ENCODE data around the gene S100A13. TPM values are rescaled to one million over a fixed set of nuclear protein-coding genes. Genes with fewer than 3 reads are reported as not detected.

The S100A13 gene
- total and polyA plus RNA-seq, 10 of the 15 experiments (the other 5 are each of a cell fraction or from before 2014, with no cell fraction given) = 5.7 to 30.9 (median 9.1) TPM

- CTCF ChIA-PET = interaction anchor here (0.7 to 1.8 kb wide), 4 partner anchors 11 to 61 kb away, joined by 3 to 5 read pairs (median 3); no protein-coding TSS in a partner anchor
Observed at GRCh38 chr1:153578936-153579335, 48.4 kb downstream of the S100A13 start.

GRCh38 chr1:153578490-153578889 lies 48.8 kb downstream of the S100A13 start:
- TF ChIP-seq POLR2AphosphoS5 (IDR thresholded peaks at IDR 0.05; ENCODE audit: low read length) (no peak), HDGF (IDR thresholded peaks at IDR 0.05) (no peak)
- intact Hi-C loops (cut with micrococcal nuclease; ENCODE audit: unreplicated experiment) (no loop called here), in situ Hi-C loops (cut with MboI) (no loop called here)
- Histone ChIP-seq H4K20me1 (ENCODE audit: control insufficient read depth, insufficient read depth) (no peaks in the 10 kb centered on the region), H3K27ac (ENCODE audit: control insufficient read depth, insufficient read depth) (no peak overlapping the region), H3K4me2 (ENCODE audit: control insufficient read depth, insufficient read depth) (no peak overlapping the region), H3K79me2 (ENCODE audit: control insufficient read depth, insufficient read depth, low read length) (no peaks in the 10 kb centered on the region), H3K36me3 (ENCODE audit: control insufficient read depth in 2 of 2, insufficient read depth in 2 of 2, low read length in 1 of 2) (no peaks in the 10 kb centered on the region), H3K4me1 (ENCODE audit: control insufficient read depth, insufficient read depth, low read length) (no peaks in the 10 kb centered on the region), H3K9me3 (replicated peaks; ENCODE audit: control insufficient read depth, insufficient read depth, low read length) (no peaks in the 10 kb centered on the region), H2AFZ (ENCODE audit: control insufficient read depth, low read depth, low read length) (no peak overlapping the region), H3K4me3 (no peak overlapping the region), H3K27me3 (replicated peaks in 1 of 2; ENCODE audit: control insufficient read depth in 2 of 2, insufficient read depth in 2 of 2, low read length in 1 of 2) (no peaks in the 10 kb centered on the region), H3K9ac (ENCODE audit: control insufficient read depth, insufficient read depth, low read length) (no peak overlapping the region)
- no TSS peak for BruUV-seq (replicated peaks)
- FAIRE-seq (no peak), ATAC-seq (no peak), DNase-seq (ENCODE audit: low read depth, low spot score) (no peak)
- SMC1A ChIA-PET (ENCODE audit: uncharacterized antibody, unreplicated experiment) = interaction anchor here (1.3 to 2.6 kb wide), 3 partner anchors 15 to 47 kb away, joined by 3 to 11 read pairs (median 8); no protein-coding TSS in a partner anchor
- RAD21 ChIA-PET (ENCODE audit: unreplicated experiment) = no interaction called here
- POLR2A ChIA-PET = no interaction called here
- CTCF ChIA-PET = interaction anchor here (0.7 to 1.8 kb wide), 5 partner anchors 10 to 61 kb away, joined by 3 to 8 read pairs (median 3); partner anchors contain the start of genes S100A1 and S100A13

More at GRCh38 chr1:153578936-153579335, 48.4 kb downstream of the S100A13 start:
- Histone ChIP-seq H3K27ac (ENCODE audit: control insufficient read depth, insufficient read depth) (no peak overlapping the region), H4K20me1 (ENCODE audit: control insufficient read depth, insufficient read depth) (no peaks in the 10 kb centered on the region), H3K4me3 (no peak overlapping the region), H3K4me2 (ENCODE audit: control insufficient read depth, insufficient read depth) (no peak overlapping the region), H3K27me3 (replicated peaks in 1 of 2; ENCODE audit: control insufficient read depth in 2 of 2, insufficient read depth in 2 of 2, low read length in 1 of 2) (no peaks in the 10 kb centered on the region), H3K9me3 (replicated peaks; ENCODE audit: control insufficient read depth, insufficient read depth, low read length) (no peaks in the 10 kb centered on the region), H3K79me2 (ENCODE audit: control insufficient read depth, insufficient read depth, low read length) (no peaks in the 10 kb centered on the region), H2AFZ (ENCODE audit: control insufficient read depth, low read depth, low read length) (no peak overlapping the region), H3K4me1 (ENCODE audit: control insufficient read depth, insufficient read depth, low read length) (no peaks in the 10 kb centered on the region), H3K9ac (ENCODE audit: control insufficient read depth, insufficient read depth, low read length) (no peak overlapping the region), H3K36me3 (ENCODE audit: control insufficient read depth in 2 of 2, insufficient read depth in 2 of 2, low read length in 1 of 2) (no peaks in the 10 kb centered on the region)
- WGBS (ENCODE audit: insufficient coverage, insufficient replicate concordance, low lambda C conversion rate, missing lambda C conversion rate) = 47% methylated on average over 3 of the region's 3 CpGs
- no peak for DNase-seq (ENCODE audit: low read depth, low spot score)
- ATAC-seq = no peak
- TF ChIP-seq IKZF2 (IDR thresholded peaks at IDR 0.05) (no peak), NFYA (IDR thresholded peaks at IDR 0.05; ENCODE audit: borderline replicate concordance, low read depth, low read length) (no peak), IRF3 (IDR thresholded peaks at IDR 0.05) (no peak), SREBF1 (IDR thresholded peaks at IDR 0.05; ENCODE audit: low read length) (no peak), NR2C1 (IDR thresholded peaks at IDR 0.05) (no peak), MEF2A (IDR thresholded peaks at IDR 0.05; ENCODE audit: insufficient read depth, low read depth, low read length) (no peak), NR2F1 (conservative IDR thresholded peaks at IDR 0.05) (no peak), HDGF (IDR thresholded peaks at IDR 0.05) (no peak)
- ChIA-PET SMC1A (ENCODE audit: uncharacterized antibody, unreplicated experiment) (interaction anchor here (1.3 kb wide), 1 partner anchor 47 kb away, joined by 3 read pairs; no protein-coding TSS in a partner anchor), POLR2A (no interaction called here), RAD21 (ENCODE audit: unreplicated experiment) (no interaction called here)
- intact Hi-C loops (cut with micrococcal nuclease; ENCODE audit: unreplicated experiment) (no loop called here), in situ Hi-C loops (cut with MboI) (no loop called here)
- no peak for FAIRE-seq
- BruUV-seq (replicated peaks) = no TSS peak
